Sigmoid colon (tissue), 4 donors: ENCODE measurements around the gene ECI2.

Experiments used
- EP300 ChIP-seq, 4 donors: sonication (generic); formaldehyde crosslinking; IDR thresholded peaks; one replicate each; pipeline ENCODE4 v1.6.1; 2017; ENCODE audit warnings: antibody characterized with exemption in 4 of 4
- TF ChIP-seq, protein P1 (sequence below), 4 experiments: fragments of 450-650 bp in 3 of 4; fragments of 200-600 bp in 1 of 4; IDR thresholded peaks; one replicate each; pipeline ENCODE4 v1.5.1; 2016 to 2019; ENCODE audit warnings: antibody characterized with exemption in 4 of 4, mild to moderate bottlenecking in 3 of 4, moderate library complexity in 2 of 4

DNA sequence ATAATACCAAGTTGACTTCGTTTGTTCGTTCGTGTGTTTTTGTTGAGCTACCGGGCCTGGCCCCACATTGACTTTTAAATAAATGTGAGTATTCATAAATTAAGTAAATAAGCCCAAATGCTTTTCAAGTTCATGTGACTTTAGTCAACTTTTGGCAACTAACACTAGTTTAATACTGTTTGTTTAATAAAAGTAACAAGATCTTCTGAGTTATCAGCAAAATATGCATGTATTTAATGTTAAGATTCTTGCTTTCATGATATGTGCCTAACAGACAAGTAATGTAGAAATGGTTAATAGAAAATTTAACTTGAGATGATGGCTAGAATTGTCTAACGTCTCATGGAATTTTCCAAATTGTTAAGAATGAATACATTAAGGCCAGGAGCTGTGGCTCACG, 38.7 kb upstream of the ECI2 start:
- TF ChIP-seq EP300 (IDR thresholded peaks at IDR 0.05) = no peak
- TF ChIP-seq, protein P1, sequence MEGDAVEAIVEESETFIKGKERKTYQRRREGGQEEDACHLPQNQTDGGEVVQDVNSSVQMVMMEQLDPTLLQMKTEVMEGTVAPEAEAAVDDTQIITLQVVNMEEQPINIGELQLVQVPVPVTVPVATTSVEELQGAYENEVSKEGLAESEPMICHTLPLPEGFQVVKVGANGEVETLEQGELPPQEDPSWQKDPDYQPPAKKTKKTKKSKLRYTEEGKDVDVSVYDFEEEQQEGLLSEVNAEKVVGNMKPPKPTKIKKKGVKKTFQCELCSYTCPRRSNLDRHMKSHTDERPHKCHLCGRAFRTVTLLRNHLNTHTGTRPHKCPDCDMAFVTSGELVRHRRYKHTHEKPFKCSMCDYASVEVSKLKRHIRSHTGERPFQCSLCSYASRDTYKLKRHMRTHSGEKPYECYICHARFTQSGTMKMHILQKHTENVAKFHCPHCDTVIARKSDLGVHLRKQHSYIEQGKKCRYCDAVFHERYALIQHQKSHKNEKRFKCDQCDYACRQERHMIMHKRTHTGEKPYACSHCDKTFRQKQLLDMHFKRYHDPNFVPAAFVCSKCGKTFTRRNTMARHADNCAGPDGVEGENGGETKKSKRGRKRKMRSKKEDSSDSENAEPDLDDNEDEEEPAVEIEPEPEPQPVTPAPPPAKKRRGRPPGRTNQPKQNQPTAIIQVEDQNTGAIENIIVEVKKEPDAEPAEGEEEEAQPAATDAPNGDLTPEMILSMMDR (IDR thresholded peaks at IDR 0.05) = no peak
